Brain microvascular endothelial cell (primary cell): ENCODE results near the gene RIPOR3.

Experiments
- DNase-seq: peaks from one replicate; pipeline ENCODE4 v3.0.0-alpha.2; 2020
- H3K27ac ChIP-seq: fragments of 250-450 bp; sonication (Bioruptor Pico); 2 replicates; pipeline ENCODE4 v1.5.1; 2020; ENCODE audit warnings: mild to moderate bottlenecking, moderate library complexity
- H3K27me3 ChIP-seq: fragments of 250-450 bp; sonication (Bioruptor Pico); replicated peaks from 2 replicates; pipeline ENCODE4 v1.5.1; 2020; ENCODE audit warnings: mild to moderate bottlenecking
- H3K36me3 ChIP-seq: fragments of 250-450 bp; sonication (Bioruptor Pico); replicated peaks from 2 replicates; pipeline ENCODE4 v1.5.1; 2020; ENCODE audit warnings: mild to moderate bottlenecking
- H3K4me3 ChIP-seq: 2 replicates; pipeline ENCODE4 v1.5.1; 2011; ENCODE audit warnings: low read depth, mild to moderate bottlenecking, control low read depth, low read length, moderate library complexity
- CTCF ChIP-seq: IDR thresholded peaks from 2 replicates; pipeline ENCODE4 v1.5.1; 2011; ENCODE audit warnings: low read depth, mild to moderate bottlenecking, moderate library complexity, low read length, control low read depth, inconsistent platforms; ENCODE audit errors: missing control alignments
- in situ Hi-C: cut with HindIII; loops from 2 replicates; pipeline ENCODE4 v1.10.0; 2017; ENCODE audit warnings: low sequenced_read_pairs, low pct_ligation_motif_present

Gene RIPOR3

GRCh38 chr20:50666709-50667298, 24.5 kb downstream of the RIPOR3 start:
- H3K4me3 ChIP-seq: no peak overlapping the region
- DNase-seq: no peak
- no peak for TF ChIP-seq CTCF
- in situ Hi-C loops: no loop called here
- no peaks in the 10 kb centered on the region for H3K27me3 ChIP-seq
- H3K36me3 ChIP-seq: no peaks in the 10 kb centered on the region
- H3K27ac ChIP-seq: no peak overlapping the region

- Histone ChIP-seq H3K4me3 (no peak overlapping the region), H3K27ac (no peak overlapping the region), H3K27me3 (no peaks in the 10 kb centered on the region), H3K36me3 (no peaks in the 10 kb centered on the region)
- no peak for TF ChIP-seq CTCF
- in situ Hi-C loops: no loop called here
- DNase-seq: no peak
Observed at GRCh38 chr20:50664254-50664653, 27.1 kb downstream of the RIPOR3 start.

GRCh38 chr20:50663095-50663821, 28.1 kb downstream of the RIPOR3 start:
- in situ Hi-C loops: no loop called here
- Histone ChIP-seq H3K4me3 (no peak overlapping the region), H3K27ac (no peak overlapping the region), H3K36me3 (no peaks in the 10 kb centered on the region), H3K27me3 (no peaks in the 10 kb centered on the region)
- no peak for DNase-seq
- no peak for TF ChIP-seq CTCF

- no peaks in the 10 kb centered on the region for H3K27me3 ChIP-seq
- no peak for TF ChIP-seq CTCF
- H3K27ac ChIP-seq: no peak overlapping the region
- no peaks in the 10 kb centered on the region for H3K36me3 ChIP-seq
- DNase-seq: no peak
- H3K4me3 ChIP-seq: no peak overlapping the region
- in situ Hi-C loops: no loop called here
Observed at GRCh38 chr20:50659975-50660670, 31.2 kb downstream of the RIPOR3 start.

GRCh38 chr20:50658804-50659380, 32.5 kb downstream of the RIPOR3 start:
- TF ChIP-seq CTCF: no peak
- no peak for DNase-seq
- in situ Hi-C loops: no loop called here

More at GRCh38 chr20:50658804-50659380, 32.5 kb downstream of the RIPOR3 start:
- Histone ChIP-seq H3K4me3 (no peak overlapping the region), H3K27ac (no peak overlapping the region), H3K36me3 (no peaks in the 10 kb centered on the region), H3K27me3 (no peaks in the 10 kb centered on the region)
